Left ventricle myocardium inferior (tissue), 1 donor: ENCODE data around the gene SLC44A4. TPM values are rescaled to one million over a fixed set of nuclear protein-coding genes. Genes with fewer than 3 reads are reported as not detected.

Experiments used
- DNase-seq: peaks from one replicate; pipeline ENCODE4 v3.0.0-alpha.2; 2020
- H3K27ac ChIP-seq: fragments of 200-600 bp; replicated peaks from 2 replicates; pipeline ENCODE4 v1.8.0; 2021
- H3K27me3 ChIP-seq: fragments of 200-600 bp; 2 replicates; pipeline ENCODE4 v1.8.0; 2021; ENCODE audit warnings: low read depth
- H3K36me3 ChIP-seq: fragments of 200-600 bp; 2 replicates; pipeline ENCODE4 v1.8.0; 2021
- H3K4me1 ChIP-seq: fragments of 200-600 bp; 2 replicates; pipeline ENCODE4 v1.8.0; 2021
- H3K4me3 ChIP-seq: fragments of 200-600 bp; 2 replicates; pipeline ENCODE4 v1.8.0; 2021; ENCODE audit warnings: mild to moderate bottlenecking, moderate library complexity
- H3K9me3 ChIP-seq: fragments of 200-600 bp; replicated peaks from 2 replicates; pipeline ENCODE4 v1.8.0; 2021
- intact Hi-C: fragments of 100-400 bp; cut with micrococcal nuclease; formaldehyde crosslinking; loops from one replicate; pipeline ENCODE4 v1.11.0; 2022
- total RNA-seq: library from RNA; stranded (reverse); fragmentation: NEBNext Ultra II Directional; extraction: Animal tissue kit (Norgen Biotek cat#: 25700); gene quantifications from one replicate; pipeline ENCODE4 v1.2.1, GENCODE V29; 2021
- TF ChIP-seq, protein P1 (sequence below): fragments of 200-600 bp; IDR thresholded peaks from 2 replicates; pipeline ENCODE4 v1.8.0; 2021; ENCODE audit warnings: antibody characterized with exemption, mild to moderate bottlenecking, borderline replicate concordance
- donor health status: DM: no; HTN: yes; CAD: no; lungs with severe emphysema.

The SLC44A4 gene
- total RNA-seq, 1 donor from 2014 or later = 0.08 TPM

DNA sequence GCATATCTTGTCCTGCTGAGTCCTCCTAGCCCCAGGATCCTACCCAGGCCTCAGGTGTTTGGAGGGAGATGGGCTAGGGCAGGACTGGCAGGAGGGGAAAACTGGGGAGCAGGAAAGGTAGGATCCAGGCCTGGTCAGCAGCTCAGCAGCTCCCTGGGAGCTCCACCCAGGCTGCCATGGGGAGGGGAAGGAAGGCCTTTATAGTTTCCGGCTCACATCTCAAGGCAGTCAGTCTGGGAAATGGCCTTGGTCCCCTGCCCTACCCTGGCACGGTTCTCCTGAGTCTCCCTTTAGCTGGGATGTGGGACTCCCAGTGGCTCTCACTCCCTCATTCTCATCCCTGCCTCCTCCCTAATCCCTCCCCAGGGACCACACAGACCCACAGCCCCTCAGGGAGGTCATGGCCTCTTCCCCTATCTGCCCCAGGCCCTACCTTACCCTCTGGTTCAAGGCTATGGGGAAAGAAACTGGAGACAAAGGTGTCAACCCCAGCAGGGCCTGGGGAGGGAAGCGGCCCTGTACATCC is 1.6 kb downstream of the SLC44A4 start:
- H3K4me3 ChIP-seq = no peak overlapping the region
- DNase-seq = no peak
- H3K27ac ChIP-seq = no peak overlapping the region
- H3K4me1 ChIP-seq = no peaks in the 10 kb centered on the region
- intact Hi-C loops = no loop called here
- no peaks in the 10 kb centered on the region for H3K9me3 ChIP-seq
- no peaks in the 10 kb centered on the region for H3K27me3 ChIP-seq
- peaks cover 24% of the 10 kb centered on the region for H3K36me3 ChIP-seq
- TF ChIP-seq, protein P1, sequence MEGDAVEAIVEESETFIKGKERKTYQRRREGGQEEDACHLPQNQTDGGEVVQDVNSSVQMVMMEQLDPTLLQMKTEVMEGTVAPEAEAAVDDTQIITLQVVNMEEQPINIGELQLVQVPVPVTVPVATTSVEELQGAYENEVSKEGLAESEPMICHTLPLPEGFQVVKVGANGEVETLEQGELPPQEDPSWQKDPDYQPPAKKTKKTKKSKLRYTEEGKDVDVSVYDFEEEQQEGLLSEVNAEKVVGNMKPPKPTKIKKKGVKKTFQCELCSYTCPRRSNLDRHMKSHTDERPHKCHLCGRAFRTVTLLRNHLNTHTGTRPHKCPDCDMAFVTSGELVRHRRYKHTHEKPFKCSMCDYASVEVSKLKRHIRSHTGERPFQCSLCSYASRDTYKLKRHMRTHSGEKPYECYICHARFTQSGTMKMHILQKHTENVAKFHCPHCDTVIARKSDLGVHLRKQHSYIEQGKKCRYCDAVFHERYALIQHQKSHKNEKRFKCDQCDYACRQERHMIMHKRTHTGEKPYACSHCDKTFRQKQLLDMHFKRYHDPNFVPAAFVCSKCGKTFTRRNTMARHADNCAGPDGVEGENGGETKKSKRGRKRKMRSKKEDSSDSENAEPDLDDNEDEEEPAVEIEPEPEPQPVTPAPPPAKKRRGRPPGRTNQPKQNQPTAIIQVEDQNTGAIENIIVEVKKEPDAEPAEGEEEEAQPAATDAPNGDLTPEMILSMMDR = no peak

DNA sequence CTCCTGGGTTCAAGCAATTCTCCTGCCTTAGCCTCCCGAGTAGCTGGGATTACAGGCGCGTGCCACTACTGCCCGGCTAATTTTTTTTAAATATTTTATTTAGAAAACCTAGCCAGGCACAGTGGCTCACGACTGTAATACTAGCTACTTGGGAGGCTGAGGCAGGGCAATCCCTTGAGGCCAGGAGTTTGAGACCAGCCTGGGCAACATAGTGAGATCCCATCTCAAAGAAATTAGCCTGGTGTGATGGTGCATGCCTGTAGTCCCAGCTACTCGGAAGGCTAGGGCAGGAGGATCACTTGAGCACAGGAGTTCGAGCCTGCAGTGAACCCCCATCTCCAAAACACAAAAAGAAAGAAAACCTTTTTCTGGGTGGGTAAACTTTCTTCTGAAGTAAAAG is 2.4 kb downstream of the SLC44A4 start:
- no peaks in the 10 kb centered on the region for H3K4me1 ChIP-seq
- H3K27ac ChIP-seq = no peak overlapping the region
- intact Hi-C loops = no loop called here
- no peaks in the 10 kb centered on the region for H3K9me3 ChIP-seq
- no peaks in the 10 kb centered on the region for H3K27me3 ChIP-seq
- no peak for DNase-seq
- H3K36me3 ChIP-seq = peaks cover 18% of the 10 kb centered on the region
- H3K4me3 ChIP-seq = no peak overlapping the region
- TF ChIP-seq, protein P1 = no peak

DNA sequence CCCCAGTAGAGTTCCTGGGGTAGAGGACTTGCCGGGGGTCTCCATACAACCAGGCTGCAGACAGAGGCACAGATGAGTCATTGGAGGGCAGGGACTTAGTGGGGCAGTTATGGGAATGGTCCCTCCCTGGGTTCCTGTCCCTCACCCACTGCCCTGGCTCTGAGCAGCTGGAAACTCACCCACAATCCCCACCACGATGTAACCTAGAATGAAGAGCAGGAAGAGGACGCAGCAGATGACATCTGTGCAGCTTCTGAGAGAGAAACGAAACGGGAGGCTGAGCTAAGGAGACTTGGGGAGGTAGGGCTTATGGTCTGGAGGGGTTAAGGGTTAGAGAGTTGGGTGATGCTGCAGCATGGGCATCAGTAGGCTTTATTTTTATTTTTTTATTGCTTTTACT is 2.9 kb downstream of the SLC44A4 start:
- no peaks in the 10 kb centered on the region for H3K9me3 ChIP-seq
- intact Hi-C loops = no loop called here
- no peak for DNase-seq
- H3K4me1 ChIP-seq = no peaks in the 10 kb centered on the region
- H3K36me3 ChIP-seq = peaks cover 15% of the 10 kb centered on the region
- no peaks in the 10 kb centered on the region for H3K27me3 ChIP-seq
- H3K27ac ChIP-seq = no peak overlapping the region
- no peak overlapping the region for H3K4me3 ChIP-seq
- TF ChIP-seq, protein P1 = no peak

DNA sequence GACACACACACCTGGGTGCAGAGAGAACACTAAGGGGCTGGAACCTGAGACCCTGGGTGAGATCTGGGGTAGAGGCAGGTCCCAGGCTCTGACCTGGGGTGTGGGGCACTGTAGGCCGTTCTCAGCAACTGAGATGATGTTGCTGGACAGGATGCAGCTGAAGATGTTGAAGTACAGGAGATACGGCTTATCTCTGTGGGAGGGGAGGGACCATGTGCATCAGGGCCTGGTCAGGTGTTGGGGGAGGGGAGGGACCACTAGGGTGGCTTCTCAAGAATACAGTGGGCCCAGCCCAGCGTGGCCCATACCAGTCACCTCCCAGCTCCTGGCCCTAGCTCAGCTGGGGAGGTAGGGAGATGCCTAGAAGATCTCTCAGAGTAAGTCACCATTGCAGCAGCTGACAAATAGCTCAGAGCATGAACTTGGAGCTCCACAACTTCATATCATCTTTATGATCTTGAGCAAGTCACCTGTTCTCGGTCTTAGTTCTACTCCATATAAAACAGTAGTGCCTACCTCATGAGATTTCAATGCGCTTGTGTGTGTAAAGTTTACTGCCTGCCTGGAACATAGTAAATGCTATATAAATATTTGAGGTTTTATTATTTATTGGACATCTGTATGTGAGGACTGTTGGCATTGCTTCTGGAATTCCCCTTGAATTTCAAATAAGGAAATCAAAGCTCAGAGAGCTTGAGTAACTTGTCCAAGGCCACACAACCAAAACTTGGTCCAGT is 3.8 kb downstream of the SLC44A4 start:
- no peak overlapping the region for H3K27ac ChIP-seq
- no peaks in the 10 kb centered on the region for H3K9me3 ChIP-seq
- no peak for DNase-seq
- intact Hi-C loops = no loop called here
- H3K4me3 ChIP-seq = no peak overlapping the region
- no peaks in the 10 kb centered on the region for H3K27me3 ChIP-seq
- TF ChIP-seq, protein P1 = no peak
- H3K4me1 ChIP-seq = no peaks in the 10 kb centered on the region
- peaks cover 6% of the 10 kb centered on the region for H3K36me3 ChIP-seq

DNA sequence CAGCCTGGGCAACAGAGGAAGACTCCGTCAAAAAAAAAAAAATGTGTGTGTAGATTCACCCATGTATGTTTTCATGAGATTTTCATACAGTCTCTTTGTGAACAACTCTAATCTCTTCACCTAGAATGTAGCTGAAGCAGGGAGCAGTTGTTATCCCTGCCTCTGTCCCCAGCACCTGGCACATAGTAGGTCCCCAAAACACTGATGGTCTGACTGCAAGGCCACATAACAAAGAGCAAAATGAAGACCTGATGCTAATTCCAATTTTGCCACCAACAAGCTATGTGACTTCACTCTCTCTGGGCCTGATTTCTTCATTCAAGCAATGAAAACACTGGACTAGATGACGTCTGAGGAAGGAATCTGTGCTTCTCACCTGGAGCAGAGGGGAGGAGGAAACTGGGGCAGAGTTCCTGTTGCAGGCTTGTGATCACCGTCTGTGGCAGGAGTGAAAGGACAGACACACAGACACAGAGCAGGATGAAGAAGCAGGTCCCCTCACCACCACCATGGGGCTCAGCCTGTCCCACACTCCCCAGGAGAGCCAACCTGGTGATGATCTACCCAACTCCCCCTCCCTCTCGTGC is 4.6 kb downstream of the SLC44A4 start:
- Histone ChIP-seq H3K27ac (no peak overlapping the region), H3K4me1 (no peaks in the 10 kb centered on the region), H3K9me3 (no peaks in the 10 kb centered on the region), H3K4me3 (no peak overlapping the region), H3K27me3 (peaks cover 3% of the 10 kb centered on the region), H3K36me3 (no peaks in the 10 kb centered on the region)
- TF ChIP-seq, protein P1 = no peak
- DNase-seq = no peak
- intact Hi-C loops = no loop called here
